ENCODE results near the gene AOC3. TPM values are rescaled to one million over a fixed set of nuclear protein-coding genes. Genes with fewer than 3 reads are reported as not detected.

AOC3 gene
- total RNA-seq, 1 donor from 2014 or later, result 36.5 TPM

GRCh38 chr17:42821176-42821575, 29.8 kb upstream of the AOC3 start:
- DNase-seq (ENCODE audit: low spot score), result no peak
- TF ChIP-seq, protein P1, sequence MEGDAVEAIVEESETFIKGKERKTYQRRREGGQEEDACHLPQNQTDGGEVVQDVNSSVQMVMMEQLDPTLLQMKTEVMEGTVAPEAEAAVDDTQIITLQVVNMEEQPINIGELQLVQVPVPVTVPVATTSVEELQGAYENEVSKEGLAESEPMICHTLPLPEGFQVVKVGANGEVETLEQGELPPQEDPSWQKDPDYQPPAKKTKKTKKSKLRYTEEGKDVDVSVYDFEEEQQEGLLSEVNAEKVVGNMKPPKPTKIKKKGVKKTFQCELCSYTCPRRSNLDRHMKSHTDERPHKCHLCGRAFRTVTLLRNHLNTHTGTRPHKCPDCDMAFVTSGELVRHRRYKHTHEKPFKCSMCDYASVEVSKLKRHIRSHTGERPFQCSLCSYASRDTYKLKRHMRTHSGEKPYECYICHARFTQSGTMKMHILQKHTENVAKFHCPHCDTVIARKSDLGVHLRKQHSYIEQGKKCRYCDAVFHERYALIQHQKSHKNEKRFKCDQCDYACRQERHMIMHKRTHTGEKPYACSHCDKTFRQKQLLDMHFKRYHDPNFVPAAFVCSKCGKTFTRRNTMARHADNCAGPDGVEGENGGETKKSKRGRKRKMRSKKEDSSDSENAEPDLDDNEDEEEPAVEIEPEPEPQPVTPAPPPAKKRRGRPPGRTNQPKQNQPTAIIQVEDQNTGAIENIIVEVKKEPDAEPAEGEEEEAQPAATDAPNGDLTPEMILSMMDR (IDR thresholded peaks at IDR 0.05; ENCODE audit: unreplicated experiment), result no peak
- Mint-ChIP-seq H3K4me3 (ENCODE audit: unreplicated experiment) (no peak overlapping the region), H3K9me3 (ENCODE audit: unreplicated experiment) (no peaks in the 10 kb centered on the region), H3K27me3 (ENCODE audit: unreplicated experiment) (peaks cover 2% of the 10 kb centered on the region), H3K4me1 (ENCODE audit: unreplicated experiment) (peaks cover 8% of the 10 kb centered on the region), H3K27ac (ENCODE audit: unreplicated experiment) (no peak overlapping the region), H3K36me3 (ENCODE audit: low read depth, unreplicated experiment) (peaks cover 9% of the 10 kb centered on the region)

DNA sequence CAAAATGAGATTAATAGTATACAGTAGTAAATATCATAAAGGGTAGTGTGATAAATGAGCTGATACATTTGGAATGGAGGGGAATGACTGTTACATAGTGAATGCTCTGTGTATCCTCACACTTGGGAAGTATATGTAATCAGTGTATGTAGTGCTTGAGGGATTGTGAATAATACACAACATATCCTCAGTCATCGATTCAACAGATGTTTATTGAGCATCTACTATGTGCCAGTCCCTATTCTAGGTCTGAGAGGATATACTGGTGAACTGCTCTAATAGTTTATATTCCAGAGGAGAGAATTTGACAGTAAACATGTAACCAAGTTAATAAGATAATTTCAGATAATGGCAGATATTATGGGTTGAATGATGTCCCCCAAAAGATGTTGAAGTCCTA, 23.5 kb upstream of the AOC3 start:
- H3K4me1 Mint-ChIP-seq (ENCODE audit: unreplicated experiment), result peaks cover 21% of the 10 kb centered on the region
- H3K4me3 Mint-ChIP-seq (ENCODE audit: unreplicated experiment), result no peak overlapping the region
- H3K27me3 Mint-ChIP-seq (ENCODE audit: unreplicated experiment), result peaks cover 3% of the 10 kb centered on the region
- DNase-seq (ENCODE audit: low spot score), result no peak
- peaks cover 2% of the 10 kb centered on the region for H3K36me3 Mint-ChIP-seq (ENCODE audit: low read depth, unreplicated experiment)
- H3K9me3 Mint-ChIP-seq (ENCODE audit: unreplicated experiment), result no peaks in the 10 kb centered on the region
- H3K27ac Mint-ChIP-seq (ENCODE audit: unreplicated experiment), result no peak overlapping the region
- TF ChIP-seq, protein P1 (IDR thresholded peaks at IDR 0.05; ENCODE audit: unreplicated experiment), result no peak

GRCh38 chr17:42830971-42831370, 20.0 kb upstream of the AOC3 start:
- TF ChIP-seq, protein P1 (IDR thresholded peaks at IDR 0.05; ENCODE audit: unreplicated experiment), result no peak
- H3K4me1 Mint-ChIP-seq (ENCODE audit: unreplicated experiment), result peaks cover 24% of the 10 kb centered on the region

DNA sequence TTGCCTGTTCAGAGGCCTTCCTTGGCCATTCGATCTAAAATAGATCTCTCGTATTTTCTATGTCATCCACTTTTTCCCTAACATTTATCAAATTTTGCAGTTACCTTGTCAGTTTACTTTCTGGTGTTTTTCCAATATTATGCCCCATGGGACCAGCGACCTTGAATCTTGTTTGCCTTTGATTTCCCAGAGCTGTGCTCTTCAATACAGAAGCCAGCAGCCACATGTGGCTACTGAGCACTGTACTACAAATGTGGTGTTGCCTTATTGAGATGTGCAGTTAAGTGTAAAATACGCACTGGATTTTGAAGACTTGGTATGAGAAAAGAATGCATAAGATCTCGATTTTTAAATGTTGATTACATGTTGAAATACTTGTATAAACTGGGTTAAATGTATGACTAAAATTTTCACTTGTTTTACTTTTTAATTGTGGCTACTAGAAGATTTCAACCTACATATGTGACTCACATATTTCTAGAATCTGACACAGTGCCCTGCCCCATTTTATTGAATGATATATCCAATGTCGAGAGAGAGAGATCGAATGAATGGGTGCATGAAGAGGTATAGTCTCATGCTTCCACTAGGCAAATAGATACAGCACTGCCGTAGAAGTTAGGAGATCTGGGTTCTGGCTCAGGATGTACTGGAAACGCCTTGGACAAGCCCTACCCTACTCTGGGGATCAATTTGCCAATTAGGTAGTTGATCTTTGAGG, 18.6 kb upstream of the AOC3 start:
- H3K36me3 Mint-ChIP-seq (ENCODE audit: low read depth, unreplicated experiment), result peaks cover 8% of the 10 kb centered on the region
- H3K4me1 Mint-ChIP-seq (ENCODE audit: unreplicated experiment), result peaks cover 24% of the 10 kb centered on the region
- H3K4me3 Mint-ChIP-seq (ENCODE audit: unreplicated experiment), result peak overlapping the region; percentile 93
- no peaks in the 10 kb centered on the region for H3K9me3 Mint-ChIP-seq (ENCODE audit: unreplicated experiment)
- DNase-seq (ENCODE audit: low spot score), result no peak
- TF ChIP-seq, protein P1 (IDR thresholded peaks at IDR 0.05; ENCODE audit: unreplicated experiment), result no peak
- peak overlapping the region; percentile 91 for H3K27ac Mint-ChIP-seq (ENCODE audit: unreplicated experiment)
- H3K27me3 Mint-ChIP-seq (ENCODE audit: unreplicated experiment), result peaks cover 3% of the 10 kb centered on the region

More at GRCh38 chr17:42830971-42831370, 20.0 kb upstream of the AOC3 start:
- no peak overlapping the region for H3K4me3 Mint-ChIP-seq (ENCODE audit: unreplicated experiment)
- no peaks in the 10 kb centered on the region for H3K9me3 Mint-ChIP-seq (ENCODE audit: unreplicated experiment)
- peaks cover 4% of the 10 kb centered on the region for H3K36me3 Mint-ChIP-seq (ENCODE audit: low read depth, unreplicated experiment)
- H3K27me3 Mint-ChIP-seq (ENCODE audit: unreplicated experiment), result peaks cover 3% of the 10 kb centered on the region
- H3K27ac Mint-ChIP-seq (ENCODE audit: unreplicated experiment), result no peak overlapping the region
- DNase-seq (ENCODE audit: low spot score), result no peak
